Testis (tissue), 3 donors: ENCODE measurements around the gene TEKT3. TPM values are rescaled to one million over a fixed set of nuclear protein-coding genes. Genes with fewer than 3 reads are reported as not detected.
A peak's percentile ranks its signal among the peaks of the same experiment; 100 is the strongest.

ENCODE experiments used
- DNase-seq: peaks from one replicate; pipeline ENCODE4 v3.0.0-alpha.2; 2019
- H3K27ac ChIP-seq, 2 donors: fragments of 200-600 bp; sonication (generic); one replicate each; pipeline ENCODE4 v1.5.1; 2019
- H3K27me3 ChIP-seq: fragments of 200-600 bp; sonication (generic); one replicate; pipeline ENCODE4 v1.5.1; 2019
- H3K36me3 ChIP-seq: fragments of 200-600 bp; sonication (generic); one replicate; pipeline ENCODE4 v1.5.1; 2017; ENCODE audit warnings: low read depth; ENCODE audit errors: missing control alignments
- H3K4me1 ChIP-seq: fragments of 200-600 bp; sonication (generic); one replicate; pipeline ENCODE4 v1.5.1; 2019
- H3K4me3 ChIP-seq, 2 donors: fragments of 200-600 bp; sonication (generic); one replicate each; pipeline ENCODE4 v1.5.1; 2017 to 2019
- H3K9me3 ChIP-seq: fragments of 200-600 bp; sonication (generic); one replicate; pipeline ENCODE4 v1.5.1; 2017
- CTCF ChIP-seq, 3 experiments: fragments of 450-650 bp in 2 of 3; fragments of 200-600 bp in 1 of 3; sonication (generic) in 1 of 3; IDR thresholded peaks; one replicate each; pipeline ENCODE4 v1.5.1; 2016 to 2019; ENCODE audit warnings: antibody characterized with exemption in 3 of 3, mild to moderate bottlenecking in 2 of 3, moderate library complexity in 1 of 3
- POLR2A ChIP-seq: fragments of 450-650 bp; IDR thresholded peaks from one replicate; pipeline ENCODE4 v1.6.1; 2017; ENCODE audit warnings: antibody characterized with exemption, mild to moderate bottlenecking, moderate library complexity
- WGBS, 2 donors: methylation state at CpG; one replicate each; pipeline ENCODE4 v1.1.5; 2018; 5-methylcytosine and 5-hydroxymethylcytosine counted together
- intact Hi-C: fragments of 100-400 bp; cut with DNase I; formaldehyde crosslinking; loops from one replicate; pipeline ENCODE4 v1.15.1; 2023; ENCODE audit warnings: low total_unique reads
- polyA plus RNA-seq: library from polyadenylated mRNA; stranded (reverse); fragments of 350-450 nt; fragmentation: Illumina TruSeq; extraction: RNeasy Lipid Tissue Mini Kit (QIAGEN cat#74804); gene quantifications from one replicate; pipeline ENCODE4 v1.2.3, GENCODE V29; 2014; ENCODE audit warnings: low read depth, low replicate concordance; ENCODE audit not compliant: insufficient read depth
- small RNA-seq, 2 donors: library from RNA; depleted of rRNA; stranded (forward); fragments of <200 nt; gene quantifications; one replicate each; pipeline ENCODE3, GENCODE V24; 2016
- total RNA-seq, 2 donors: library from RNA; depleted of rRNA; stranded (reverse); fragments of >200 nt; gene quantifications; one replicate each; pipeline ENCODE4 v1.2.3, GENCODE V29; 2016

TEKT3 gene
- total and polyA plus RNA-seq, 3 donors from 2014 or later = 30.7 to 106 (median 52.0) TPM

GRCh38 chr17:15257258-15257788, 84.1 kb downstream of the TEKT3 start:
- H3K27ac ChIP-seq = peak overlapping the region in 1 of 2 donors; percentile 26
- intact Hi-C loops = loop anchor here (5.0 kb wide), 1 partner anchor 245 kb away; no protein-coding TSS in a partner anchor
- H3K4me1 ChIP-seq = peaks cover 26% of the 10 kb centered on the region
- H3K9me3 ChIP-seq = no peaks in the 10 kb centered on the region
- H3K27me3 ChIP-seq = no peaks in the 10 kb centered on the region
- H3K36me3 ChIP-seq = no peaks in the 10 kb centered on the region
- peak; percentile 85 for DNase-seq
- WGBS, 2 donors = 12 to 32% methylated on average over 7 to 17 of the region's 17 CpGs
- H3K4me3 ChIP-seq = no peak overlapping the region
- peak; percentile 82 to 92 (median 83) for TF ChIP-seq CTCF (IDR thresholded peaks at IDR 0.05)
- no peak for TF ChIP-seq POLR2A

- no peak for DNase-seq
- intact Hi-C loops = loop anchor here (5.0 kb wide), 1 partner anchor 246 kb away; no protein-coding TSS in a partner anchor
- H3K27ac ChIP-seq = peak overlapping the region in 1 of 2 donors; percentile 26
- no peak overlapping the region for H3K4me3 ChIP-seq
- WGBS, 2 donors = 63 to 65% methylated on average over 7 of the region's 7 CpGs
- no peaks in the 10 kb centered on the region for H3K9me3 ChIP-seq
- peaks cover 26% of the 10 kb centered on the region for H3K4me1 ChIP-seq
- H3K36me3 ChIP-seq = no peaks in the 10 kb centered on the region
- no peaks in the 10 kb centered on the region for H3K27me3 ChIP-seq
- TF ChIP-seq POLR2A (no peak), CTCF (IDR thresholded peaks at IDR 0.05) (no peak)
Measured at GRCh38 chr17:15256689-15257088, 84.7 kb downstream of the TEKT3 start.

- no peak overlapping the region for H3K4me3 ChIP-seq
- H3K27ac ChIP-seq = no peak overlapping the region
- TF ChIP-seq POLR2A (no peak), CTCF (IDR thresholded peaks at IDR 0.05) (no peak)
- H3K4me1 ChIP-seq = peaks cover 26% of the 10 kb centered on the region
- H3K27me3 ChIP-seq = no peaks in the 10 kb centered on the region
- intact Hi-C loops = loop anchor here (5.0 kb wide), 1 partner anchor 246 kb away; no protein-coding TSS in a partner anchor
- WGBS, 2 donors = 70 to 72% methylated on average over 13 of the region's 13 CpGs
- H3K9me3 ChIP-seq = no peaks in the 10 kb centered on the region
- H3K36me3 ChIP-seq = no peaks in the 10 kb centered on the region
- DNase-seq = no peak
Measured at GRCh38 chr17:15255713-15256454, 85.5 kb downstream of the TEKT3 start.

Small RNA genes within 50 kb of the gene (small RNA-seq; reads per million reads assigned to genes)
- 0 reads per million in 2 donors for gene RNU6-799P

Other genes with a start within 250 kb of the TEKT3 start
- 10 to 100 TPM; 31.1 to 49.2 TPM for gene PMP22, start 76.3 kb downstream of the TEKT3 start, total RNA-seq
- gene PMP22, start 76.3 kb downstream of the TEKT3 start, polyA plus RNA-seq = 70.0 TPM
- 10 to 100 TPM; 11.7 to 30.2 TPM for gene CDRT4, start 126.0 kb upstream of the TEKT3 start, total RNA-seq
- 28.3 TPM for gene CDRT4, start 126.0 kb upstream of the TEKT3 start, polyA plus RNA-seq
- gene TVP23C, start 221.9 kb upstream of the TEKT3 start, total RNA-seq = 10 to 100 TPM; 41.1 to 48.6 TPM
- 6.3 TPM for gene TVP23C, start 221.9 kb upstream of the TEKT3 start, polyA plus RNA-seq